Endodermal cell (in vitro differentiated cells): ENCODE results near the gene FZD2. TPM values are rescaled to one million over a fixed set of nuclear protein-coding genes. Genes with fewer than 3 reads are reported as not detected.

Experiments used
- DNase-seq: peaks from one replicate; pipeline ENCODE4 v3.0.0-alpha.2; 2017
- H3K27ac ChIP-seq: 2 replicates; pipeline ENCODE4 v1.5.1; 2013; ENCODE audit warnings: mild to moderate bottlenecking, low read depth, low read length, moderate library complexity
- H3K27me3 ChIP-seq: 2 replicates; pipeline ENCODE4 v1.6.1; 2013; ENCODE audit warnings: mild to moderate bottlenecking, low read length, moderate library complexity; ENCODE audit not compliant: insufficient read depth, control insufficient read depth, poor library complexity, severe bottlenecking
- H3K36me3 ChIP-seq: 2 replicates; pipeline ENCODE4 v1.7.0; 2013; ENCODE audit warnings: mild to moderate bottlenecking, low read length, moderate library complexity; ENCODE audit not compliant: control insufficient read depth, insufficient read depth
- H3K4me1 ChIP-seq: one replicate; pipeline ENCODE4 v1.7.0; 2013; ENCODE audit warnings: low read length; ENCODE audit not compliant: control insufficient read depth, insufficient read depth
- H3K4me3 ChIP-seq: 2 replicates; pipeline ENCODE4 v1.5.1; 2013; ENCODE audit warnings: mild to moderate bottlenecking, low read length, moderate library complexity
- H3K9ac ChIP-seq: 2 replicates; pipeline ENCODE4 v1.6.1; 2013; ENCODE audit warnings: mild to moderate bottlenecking, low read length, moderate library complexity; ENCODE audit not compliant: poor library complexity, severe bottlenecking; ENCODE audit errors: extremely low read depth
- H3K9me3 ChIP-seq: 2 replicates; pipeline ENCODE4 v1.6.1; 2013; ENCODE audit warnings: mild to moderate bottlenecking, low read length, moderate library complexity; ENCODE audit not compliant: control insufficient read depth
- H3K27ac Mint-ChIP-seq: 2 replicates; pipeline ENCODE4 v1.8.0; 2020; ENCODE audit warnings: mixed read lengths
- H3K27me3 Mint-ChIP-seq: 2 replicates; pipeline ENCODE4 v1.8.0; 2021; ENCODE audit warnings: mild to moderate bottlenecking, mixed read lengths; ENCODE audit not compliant: insufficient read depth
- H3K36me3 Mint-ChIP-seq: 2 replicates; pipeline ENCODE4 v1.8.0; 2020; ENCODE audit warnings: low read depth, mixed read lengths
- H3K4me1 Mint-ChIP-seq: 2 replicates; pipeline ENCODE4 v1.8.0; 2020; ENCODE audit warnings: mixed read lengths
- H3K4me3 Mint-ChIP-seq: 2 replicates; pipeline ENCODE4 v1.8.0; 2020; ENCODE audit warnings: mild to moderate bottlenecking, moderate library complexity, mixed read lengths
- H3K9me3 Mint-ChIP-seq: 2 replicates; pipeline ENCODE4 v1.8.0; 2020; ENCODE audit warnings: mild to moderate bottlenecking, mixed read lengths
- CTCF ChIP-seq: fragments of 200-600 bp; sonication (generic); conservative IDR thresholded peaks from 2 replicates; pipeline ENCODE4 v1.5.0; 2021; ENCODE audit warnings: antibody characterized with exemption, mild to moderate bottlenecking
- WGBS, 2 experiments: methylation state at CpG; one replicate each; pipeline versions ENCODE4 v1.1.5 to v1.1.7; 2013; ENCODE audit warnings: missing lambda C conversion rate in 2 of 2, mixed read lengths in 1 of 2; ENCODE audit not compliant: insufficient coverage in 1 of 2, insufficient read length in 1 of 2; 5-methylcytosine and 5-hydroxymethylcytosine counted together
- total RNA-seq, 2 donors: library from RNA; stranded (reverse); fragmentation: NEBNext Ultra II Directional in 1 of 2; extraction: Animal tissue kit (Norgen Biotek cat#: 25700) in 1 of 2; gene quantifications; 2 replicates in 1 of 2; 3 replicates in 1 of 2; pipeline ENCODE4 v1.2.1, GENCODE V29; 2021

FZD2 gene
- total RNA-seq, 2 donors from 2014 or later = 20.6 to 21.9 TPM

DNA sequence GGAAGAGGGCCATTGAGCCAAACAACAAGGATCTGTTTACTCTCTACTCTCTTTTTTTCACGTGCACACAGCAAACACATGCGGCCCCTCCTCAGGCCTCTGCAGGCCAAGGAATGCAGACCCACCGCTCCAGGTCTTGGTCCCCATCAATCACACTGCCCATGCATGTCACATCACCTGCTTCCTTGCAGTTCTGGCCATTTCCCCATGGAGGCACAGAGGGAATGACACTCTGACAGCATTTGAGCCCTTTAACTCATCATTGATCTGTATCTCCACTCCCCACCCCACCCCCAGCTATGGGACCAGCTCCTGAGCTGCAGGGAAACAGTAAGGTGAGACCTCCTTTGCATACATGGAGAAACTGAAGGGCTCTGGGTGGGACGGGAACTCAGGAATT lies 53.0 kb downstream of the FZD2 start:
- 70 to 100% methylated on average over 2 to 4 of the region's 4 CpGs for WGBS, 2 experiments
- peaks cover 29% of the 10 kb centered on the region for H3K4me1 Mint-ChIP-seq
- H3K9ac ChIP-seq = no peak overlapping the region

More for the DNA sequence above, 53.0 kb downstream of the FZD2 start:
- Histone ChIP-seq H3K27ac (no peak overlapping the region), H3K36me3 (no peaks in the 10 kb centered on the region), H3K27me3 (no peaks in the 10 kb centered on the region), H3K4me1 (peaks cover 10% of the 10 kb centered on the region), H3K9me3 (no peaks in the 10 kb centered on the region), H3K4me3 (no peak overlapping the region)
- DNase-seq = peak; percentile 78
- peak; percentile 23 for TF ChIP-seq CTCF
- Mint-ChIP-seq H3K27me3 (no peaks in the 10 kb centered on the region), H3K4me3 (no peak overlapping the region), H3K27ac (no peak overlapping the region), H3K9me3 (no peaks in the 10 kb centered on the region), H3K36me3 (no peaks in the 10 kb centered on the region)

Other genes with a start within 250 kb of the FZD2 start
- 1 to 10 TPM; 1.0 to 2.1 TPM for gene RUNDC3A, start 248.9 kb upstream of the FZD2 start, total RNA-seq
- gene SLC25A39, start 232.7 kb upstream of the FZD2 start, total RNA-seq = 100 to 1,000 TPM; 191 to 201 TPM
- 100 to 1,000 TPM; 178 to 205 TPM for gene GRN, start 212.2 kb upstream of the FZD2 start, total RNA-seq
- 10 to 100 TPM; 45.7 to 51.9 TPM for gene FAM171A2, start 193.6 kb upstream of the FZD2 start, total RNA-seq
- 1 to 10 TPM; 5.2 to 8.5 TPM for gene ITGA2B, start 167.8 kb upstream of the FZD2 start, total RNA-seq
- 10 to 100 TPM; 49.9 to 55.2 TPM for gene GPATCH8, start 54.1 kb upstream of the FZD2 start, total RNA-seq
- 1 to 10 TPM; 1.4 to 3.7 TPM for gene MEIOC, start 99.0 kb downstream of the FZD2 start, total RNA-seq
- gene CCDC43, start 132.3 kb downstream of the FZD2 start, total RNA-seq = 10 to 100 TPM; 35.7 to 38.1 TPM
- 10 to 100 TPM; 31.1 to 44.9 TPM for gene DBF4B, start 151.2 kb downstream of the FZD2 start, total RNA-seq
- 1 to 10 TPM; 1.9 to 3.5 TPM for gene ADAM11, start 201.5 kb downstream of the FZD2 start, total RNA-seq